ENCODE measurements around the gene OR2M2. TPM values are rescaled to one million over a fixed set of nuclear protein-coding genes. Genes with fewer than 3 reads are reported as not detected.

Gene OR2M2
- total RNA-seq, 1 donor from 2014 or later = not detected

Other genes starting within 250 kb of the OR2M2 start
- not detected in 2 replicates for gene OR2AJ1, start 249.9 kb upstream of the OR2M2 start, total RNA-seq
- not detected in 2 replicates for gene OR2L8, start 226.0 kb upstream of the OR2M2 start, total RNA-seq
- not detected in 2 replicates for gene OR2AK2, start 209.6 kb upstream of the OR2M2 start, total RNA-seq
- gene OR2L5, start 161.2 kb upstream of the OR2M2 start, total RNA-seq = not detected in 2 replicates
- gene OR2L2, start 144.8 kb upstream of the OR2M2 start, total RNA-seq = 0.07 TPM in 1 of 2 replicates, not detected in the other
- gene OR2L3, start 128.0 kb upstream of the OR2M2 start, total RNA-seq = not detected in 2 replicates
- gene OR2L13, start 79.6 kb upstream of the OR2M2 start, total RNA-seq = not detected in 2 replicates
- not detected in 2 replicates for gene OR2M5, start 29.7 kb upstream of the OR2M2 start, total RNA-seq
- gene OR2M3, start 22.4 kb downstream of the OR2M2 start, total RNA-seq = not detected in 2 replicates
- not detected in 2 replicates for gene OR2M4, start 56.6 kb downstream of the OR2M2 start, total RNA-seq
- gene OR2T33, start 103.2 kb downstream of the OR2M2 start, total RNA-seq = not detected in 2 replicates
- gene OR2T12, start 128.6 kb downstream of the OR2M2 start, total RNA-seq = not detected in 2 replicates
- gene OR2M7, start 149.7 kb downstream of the OR2M2 start, total RNA-seq = not detected in 2 replicates
- gene OR14C36, start 174.0 kb downstream of the OR2M2 start, total RNA-seq = not detected in 2 replicates
- gene OR2T4, start 186.8 kb downstream of the OR2M2 start, total RNA-seq = not detected in 2 replicates
- not detected in 2 replicates for gene OR2T6, start 200.9 kb downstream of the OR2M2 start, total RNA-seq
- gene OR2T1, start 228.2 kb downstream of the OR2M2 start, total RNA-seq = not detected in 2 replicates

All from pulmonary artery endothelial cell (primary cell).